Measurements from ENCODE around the gene TMEM132D.

TMEM132D gene

GRCh38 chr12:129179941-129180553 is 723.8 kb downstream of the TMEM132D start:
- DNase-seq (ENCODE audit: low read depth): no peak

GRCh38 chr12:129169928-129170327 is 733.9 kb downstream of the TMEM132D start:
- DNase-seq (ENCODE audit: low read depth): no peak

GRCh38 chr12:129163861-129164260 is 740.0 kb downstream of the TMEM132D start:
- no peak for DNase-seq (ENCODE audit: low read depth)

GRCh38 chr12:129163461-129163860 is 740.4 kb downstream of the TMEM132D start:
- no peak for DNase-seq (ENCODE audit: low read depth)

GRCh38 chr12:129162805-129163204 is 741.0 kb downstream of the TMEM132D start:
- no peak for DNase-seq (ENCODE audit: low read depth)

- DNase-seq (ENCODE audit: low read depth): no peak
Measured at GRCh38 chr12:129161511-129161910, 742.3 kb downstream of the TMEM132D start.

GRCh38 chr12:129160282-129160681 is 743.5 kb downstream of the TMEM132D start:
- no peak for DNase-seq (ENCODE audit: low read depth)

GRCh38 chr12:129152351-129153104 is 751.3 kb downstream of the TMEM132D start:
- DNase-seq (ENCODE audit: low read depth): no peak

- DNase-seq (ENCODE audit: low read depth): no peak
Measured at GRCh38 chr12:129150721-129151120, 753.1 kb downstream of the TMEM132D start.

- DNase-seq (ENCODE audit: low read depth): no peak
Measured at GRCh38 chr12:129145381-129145780, 758.4 kb downstream of the TMEM132D start.

GRCh38 chr12:129138776-129139175 is 765.0 kb downstream of the TMEM132D start:
- DNase-seq (ENCODE audit: low read depth): no peak

- DNase-seq (ENCODE audit: low read depth): no peak
Measured at GRCh38 chr12:129136694-129137325, 767.0 kb downstream of the TMEM132D start.

- DNase-seq (ENCODE audit: low read depth): no peak
Measured at GRCh38 chr12:129127771-129128170, 776.1 kb downstream of the TMEM132D start.

- DNase-seq (ENCODE audit: low read depth): no peak
Measured at GRCh38 chr12:129127211-129127610, 776.6 kb downstream of the TMEM132D start.

- no peak for DNase-seq (ENCODE audit: low read depth)
Measured at GRCh38 chr12:129119537-129119936, 784.3 kb downstream of the TMEM132D start.

- no peak for DNase-seq (ENCODE audit: low read depth)
Measured at GRCh38 chr12:129115558-129115957, 788.3 kb downstream of the TMEM132D start.

GRCh38 chr12:129110575-129110974 is 793.2 kb downstream of the TMEM132D start:
- DNase-seq (ENCODE audit: low read depth): no peak

- DNase-seq (ENCODE audit: low read depth): no peak
Measured at GRCh38 chr12:129109174-129110001, 794.4 kb downstream of the TMEM132D start.

GRCh38 chr12:129106772-129107171 is 797.1 kb downstream of the TMEM132D start:
- no peak for DNase-seq (ENCODE audit: low read depth)

GRCh38 chr12:129103231-129103630 is 800.6 kb downstream of the TMEM132D start:
- DNase-seq (ENCODE audit: low read depth): no peak

- DNase-seq (ENCODE audit: low read depth): no peak
Measured at GRCh38 chr12:129102233-129102632, 801.6 kb downstream of the TMEM132D start.

GRCh38 chr12:129101816-129102215 is 802.0 kb downstream of the TMEM132D start:
- no peak for DNase-seq (ENCODE audit: low read depth)

All from stimulated activated CD8-positive, alpha-beta memory T cell treated with anti-CD3 and anti-CD28 coated beads, Interleukin-12 subunit alpha, Interleukin-12 subunit beta, amount 100 ng/mL, for 1 hour (primary cell).